NCI-H1930 (cell line): Measurements from ENCODE around the gene EMD.
"Not testable (repeated sequence)": the region's sequence is repeated elsewhere in the genome, so short reads cannot be mapped to it uniquely, and the experiment has no call there.

Experiments
- DNase-seq, 2 experiments: peaks; one replicate each; lab custom pipeline; 2025; lab: John Stamatoyannopoulos, UW

Gene EMD

DNA sequence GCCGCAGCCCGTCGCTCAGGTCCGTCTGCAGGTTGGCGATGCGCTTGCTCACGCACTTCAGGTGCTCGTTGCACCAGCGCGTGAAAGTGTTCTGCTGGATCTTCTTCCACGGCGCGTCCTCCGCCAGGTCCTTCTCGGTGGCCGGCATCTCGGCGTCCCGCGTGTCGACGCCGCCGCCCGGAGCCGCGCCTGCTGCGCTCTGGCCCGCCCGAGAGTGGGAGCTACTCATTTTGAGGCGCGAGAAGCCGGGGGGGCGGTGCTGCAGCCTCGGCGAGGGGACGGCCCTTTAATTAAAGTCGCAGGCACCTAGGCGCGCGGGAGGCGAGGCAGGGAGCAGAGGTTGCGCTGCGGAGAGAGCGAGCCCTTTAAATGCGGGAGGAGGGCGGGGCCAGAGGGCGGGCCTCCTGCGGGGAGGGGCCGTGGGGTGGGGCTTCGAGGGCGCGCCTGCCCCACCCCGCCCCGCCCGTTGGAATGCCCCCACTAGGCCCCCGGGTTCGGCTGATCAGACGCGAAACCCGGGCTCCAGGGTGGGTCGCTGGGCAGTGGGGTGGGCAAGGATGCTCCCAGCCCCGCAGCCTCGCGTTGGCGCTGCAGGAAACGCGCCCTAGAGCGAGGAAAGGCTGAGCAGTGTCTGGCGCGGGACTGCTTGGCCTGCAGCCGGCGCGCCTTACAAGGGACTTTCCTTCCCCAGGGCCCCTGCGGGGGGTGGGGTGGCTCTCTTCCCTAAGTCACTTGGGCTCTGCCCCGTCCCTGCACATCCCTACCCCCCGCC lies 7.9 kb upstream of the EMD start:
- peak; percentile 86 for DNase-seq

DNA sequence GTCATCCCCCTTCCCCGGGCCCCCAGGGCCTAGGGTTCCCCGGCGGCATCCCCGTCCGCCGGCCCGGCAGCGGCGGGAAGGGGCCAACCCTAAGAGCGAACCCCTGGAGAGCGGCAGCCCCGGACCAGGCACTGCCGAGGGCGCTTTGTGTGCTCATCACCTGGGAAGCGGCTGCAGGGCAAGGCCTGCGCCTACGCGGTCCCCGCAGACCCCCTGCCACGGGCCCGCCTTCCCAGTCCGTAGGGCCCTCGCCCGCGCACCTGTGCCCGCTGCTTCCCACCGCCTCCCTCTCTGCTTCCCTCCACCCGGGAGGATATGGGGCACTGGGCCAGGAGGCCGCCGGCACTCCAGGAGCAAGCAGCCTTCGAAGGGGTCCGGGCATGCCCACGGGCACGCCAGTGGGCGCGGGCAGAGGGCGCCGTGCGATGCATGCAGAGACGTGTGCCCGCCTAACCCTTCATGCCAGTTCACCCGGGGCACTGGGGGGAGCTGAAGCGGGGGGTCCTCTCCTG lies 7.2 kb upstream of the EMD start:
- no peak for DNase-seq

DNA sequence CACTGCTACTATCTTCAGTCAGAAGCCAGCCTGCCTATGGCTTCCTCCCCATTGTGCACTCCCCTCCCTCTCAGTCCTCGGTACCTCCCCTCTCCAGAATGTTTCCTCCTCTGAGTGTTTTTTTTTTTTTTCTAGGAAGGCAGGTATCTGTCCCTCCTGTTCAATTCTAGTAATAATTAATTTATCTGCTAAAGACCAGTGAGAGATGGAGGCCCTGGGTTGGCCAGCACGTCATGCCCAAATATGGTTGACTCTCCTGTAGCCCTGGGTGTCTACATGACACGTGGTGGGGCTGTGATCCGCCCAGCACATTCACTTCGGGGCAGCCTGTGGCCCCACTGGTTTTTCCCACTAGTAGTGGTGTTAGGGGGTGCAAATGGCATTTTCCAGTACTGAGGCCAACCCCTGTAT lies 6.5 kb upstream of the EMD start:
- no peak for DNase-seq

DNA sequence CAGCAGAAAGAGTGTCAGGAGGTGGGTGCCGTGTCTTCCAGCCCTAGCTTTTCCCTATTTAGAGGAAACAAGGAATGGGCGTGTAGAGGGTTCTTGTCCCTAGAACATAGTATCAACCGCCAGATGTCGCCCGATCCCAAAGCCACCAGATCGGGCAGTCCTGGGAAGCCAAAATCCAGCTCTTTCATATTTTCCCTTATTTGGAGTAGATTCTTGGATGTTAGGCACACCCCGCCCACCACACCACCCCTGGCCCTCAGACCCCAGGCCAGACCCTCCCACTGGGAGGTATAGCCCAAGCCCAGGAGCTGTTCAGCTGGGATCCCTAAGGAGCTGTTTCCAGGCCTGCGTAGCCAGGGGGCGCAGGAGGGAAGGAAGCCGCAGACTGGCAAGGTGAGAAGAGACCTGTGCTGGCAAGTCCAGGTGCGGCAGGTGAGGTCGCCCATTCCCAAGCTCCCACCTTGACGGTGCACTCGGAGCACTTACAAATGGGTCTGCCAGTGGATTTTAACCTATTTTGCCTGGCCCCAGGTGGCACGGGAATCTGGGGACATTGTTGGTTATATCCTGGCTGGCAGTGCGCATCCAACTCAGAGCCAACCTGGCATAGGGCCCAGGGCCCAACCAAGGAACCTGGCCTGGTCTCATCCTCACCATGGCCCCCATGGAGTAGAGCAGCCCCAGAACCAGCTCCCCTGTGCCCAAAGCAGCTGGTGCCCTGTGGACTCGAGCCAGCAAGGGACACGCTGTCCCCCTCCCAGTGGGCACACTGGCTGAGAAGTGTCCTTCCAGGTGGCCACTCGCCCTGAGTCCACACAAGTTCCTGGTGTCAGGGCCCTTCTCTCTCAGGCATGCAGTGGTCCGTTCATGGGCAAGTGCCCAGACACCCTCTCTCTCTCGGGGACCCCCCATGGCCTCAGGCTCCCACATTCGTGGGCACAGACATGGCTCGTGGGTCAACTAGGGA lies 5.5 kb upstream of the EMD start:
- peak; percentile 69 to 76 for DNase-seq

DNA sequence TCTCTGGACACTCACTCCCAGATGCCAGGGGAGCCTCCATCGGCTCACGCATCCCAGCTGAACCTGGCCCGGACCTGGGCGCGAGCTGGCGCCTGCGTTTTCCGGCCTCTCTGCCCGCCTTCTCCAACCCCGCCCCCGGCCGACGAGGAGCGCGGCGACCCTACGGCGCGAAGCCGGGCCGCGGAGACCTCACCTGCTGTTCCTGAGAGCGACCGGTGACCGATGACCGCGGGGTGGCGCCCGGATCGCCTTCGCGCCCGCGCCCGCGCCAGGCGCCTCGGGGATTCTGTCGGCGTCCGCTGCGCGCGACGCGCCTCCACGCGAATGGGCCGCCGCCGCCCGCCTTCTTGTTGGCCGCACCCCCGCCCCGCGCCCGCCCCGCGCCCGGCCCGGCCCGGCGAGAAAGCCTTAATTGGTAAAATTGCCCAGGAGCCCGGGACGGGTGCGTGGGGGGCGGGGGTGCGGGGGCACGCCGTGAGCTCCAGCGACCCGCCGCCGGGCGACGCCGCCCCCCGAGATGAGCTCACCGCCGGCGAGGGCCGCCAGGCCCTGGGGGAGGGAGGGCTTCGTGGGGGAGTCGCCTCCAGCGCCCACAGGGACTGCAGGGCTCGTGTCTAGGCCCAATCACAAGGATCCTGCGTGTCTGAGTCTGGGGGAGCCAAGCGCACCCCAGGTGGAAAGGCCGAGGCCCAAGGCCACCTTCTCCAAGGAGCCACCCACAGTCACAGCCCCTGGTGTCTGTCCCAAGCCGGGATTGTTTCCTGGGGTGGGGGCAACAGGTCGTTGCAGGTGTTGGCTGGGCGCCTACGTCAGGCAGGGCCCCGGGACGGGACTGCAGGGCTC lies 4.6 kb upstream of the EMD start, which contains the start of gene FLNA:
Gene FLNA, minus strand, starts transcription at position 322 of the 843 bp plus-strand sequence. CDS start 3,389 bp downstream, outside the sequence.
- peak in 1 of 2 experiments; percentile 45 for DNase-seq

DNA sequence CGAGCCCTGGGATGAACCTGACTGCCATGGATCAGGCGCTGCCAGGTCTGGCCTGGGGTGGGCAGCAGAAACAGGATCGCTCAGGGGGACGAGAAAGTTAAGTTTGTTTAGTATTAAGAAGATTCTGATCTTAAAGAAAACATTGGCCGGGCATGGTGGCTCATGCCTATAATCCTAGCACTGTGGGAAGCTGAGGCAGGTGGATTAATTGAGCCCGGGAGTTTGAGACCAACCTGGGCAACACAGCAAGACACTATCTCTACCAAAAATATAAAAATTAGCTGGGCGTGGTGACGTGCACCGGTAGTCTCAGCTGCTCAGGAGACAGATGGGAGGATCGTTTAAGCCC lies 4.0 kb upstream of the EMD start:
- DNase-seq, result no peak

DNA sequence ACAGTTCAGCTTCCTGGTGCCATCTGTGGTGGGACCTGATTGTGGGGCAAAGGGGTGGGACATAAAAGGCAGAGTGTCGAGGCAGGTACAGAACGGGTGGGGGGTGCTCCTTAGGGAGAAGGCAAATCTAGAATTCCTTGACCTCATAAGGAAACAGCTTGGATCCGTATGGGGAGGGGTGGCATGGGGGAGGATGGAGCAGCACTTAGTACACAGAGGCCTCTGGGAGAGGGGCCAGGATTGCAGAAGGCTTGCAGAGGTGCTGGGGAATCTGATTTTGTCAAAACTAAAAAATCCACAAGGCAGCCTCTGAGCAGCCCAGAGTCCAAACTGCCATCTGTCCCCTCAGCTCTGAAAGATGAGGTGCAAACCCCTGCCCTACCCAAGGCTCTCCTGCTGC lies 2.3 kb upstream of the EMD start:
- no peak for DNase-seq

DNA sequence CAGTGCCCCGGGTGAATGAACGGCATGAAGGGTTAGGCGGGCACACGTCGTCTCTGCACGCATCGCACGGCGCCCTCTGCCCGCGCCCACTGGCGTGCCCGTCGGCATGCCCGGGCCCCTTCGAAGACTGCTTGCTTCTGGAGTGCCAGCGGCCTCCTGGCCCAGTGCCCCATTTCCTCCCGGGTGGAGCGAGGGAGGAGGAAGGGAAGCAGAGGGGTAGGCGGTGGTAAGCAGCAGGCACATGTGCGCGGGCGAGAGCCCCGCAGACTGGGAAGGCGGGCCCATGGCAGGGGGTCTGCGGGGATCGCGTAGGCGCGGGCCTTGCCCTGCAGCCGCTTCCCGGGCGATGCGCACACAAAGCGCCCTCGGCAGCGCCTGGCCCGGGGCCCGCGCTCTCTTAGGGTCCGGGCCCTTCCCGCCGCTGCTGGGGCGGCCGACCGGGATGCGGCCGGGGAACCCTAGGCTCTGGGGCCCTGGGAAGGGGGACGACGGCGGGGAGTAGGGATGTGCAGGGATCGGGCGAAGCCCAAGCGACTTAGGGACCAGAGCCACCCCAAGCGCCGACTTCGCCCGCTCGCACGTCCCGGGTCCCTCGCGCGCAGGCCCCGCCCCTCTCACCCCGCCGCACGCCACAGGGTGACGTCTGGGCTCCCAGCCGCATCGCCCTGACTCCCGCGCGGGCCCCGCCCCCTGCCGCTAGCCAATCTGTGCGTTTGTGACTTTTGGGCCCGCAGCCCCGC lies 866 bp upstream of the EMD start:
- no peak for DNase-seq

DNA sequence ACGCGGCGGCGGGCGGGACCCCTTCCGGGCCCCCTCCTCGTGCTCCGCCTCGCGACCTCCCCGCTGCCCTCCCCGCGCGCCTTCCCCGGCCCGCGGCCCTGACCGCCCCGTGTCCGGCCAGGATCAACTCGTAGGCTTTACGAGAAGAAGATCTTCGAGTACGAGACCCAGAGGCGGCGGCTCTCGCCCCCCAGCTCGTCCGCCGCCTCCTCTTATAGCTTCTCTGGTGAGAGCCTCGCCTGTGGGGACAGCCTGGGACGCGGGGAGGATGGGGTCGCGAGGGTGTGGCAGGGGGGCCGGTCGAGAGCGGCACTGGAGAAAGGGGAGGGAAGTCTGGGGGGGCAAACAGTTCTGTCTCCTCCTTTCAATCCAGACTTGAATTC lies 465 bp downstream of the EMD start:
- DNase-seq, result no peak

DNA sequence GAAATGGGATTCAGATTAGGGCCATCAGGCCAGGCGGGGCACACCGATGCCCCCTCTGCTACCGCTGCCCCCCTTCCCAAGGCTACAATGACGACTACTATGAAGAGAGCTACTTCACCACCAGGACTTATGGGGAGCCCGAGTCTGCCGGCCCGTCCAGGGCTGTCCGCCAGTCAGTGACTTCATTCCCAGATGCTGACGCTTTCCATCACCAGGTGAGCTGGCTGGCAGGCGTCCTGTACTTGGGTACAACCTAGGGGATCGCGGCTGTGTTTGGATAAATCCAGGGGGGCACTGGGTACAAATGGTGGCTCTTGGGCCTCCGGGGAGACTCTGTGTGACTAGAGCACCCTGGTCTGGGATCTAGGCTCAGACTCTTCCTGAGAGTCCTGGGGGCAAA lies 1.1 kb downstream of the EMD start:
- DNase-seq, result no peak

DNA sequence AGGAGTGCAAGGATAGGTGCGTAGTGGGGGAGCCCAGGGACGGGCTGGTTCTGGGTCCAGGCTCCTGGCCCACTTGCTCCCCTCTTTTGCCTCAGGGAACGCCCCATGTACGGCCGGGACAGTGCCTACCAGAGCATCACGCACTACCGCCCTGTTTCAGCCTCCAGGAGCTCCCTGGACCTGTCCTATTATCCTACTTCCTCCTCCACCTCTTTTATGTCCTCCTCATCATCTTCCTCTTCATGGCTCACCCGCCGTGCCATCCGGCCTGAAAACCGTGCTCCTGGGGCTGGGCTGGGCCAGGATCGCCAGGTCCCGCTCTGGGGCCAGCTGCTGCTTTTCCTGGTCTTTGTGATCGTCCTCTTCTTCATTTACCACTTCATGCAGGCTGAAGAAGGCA lies 1.7 kb downstream of the EMD start:
- DNase-seq, result no peak

DNA sequence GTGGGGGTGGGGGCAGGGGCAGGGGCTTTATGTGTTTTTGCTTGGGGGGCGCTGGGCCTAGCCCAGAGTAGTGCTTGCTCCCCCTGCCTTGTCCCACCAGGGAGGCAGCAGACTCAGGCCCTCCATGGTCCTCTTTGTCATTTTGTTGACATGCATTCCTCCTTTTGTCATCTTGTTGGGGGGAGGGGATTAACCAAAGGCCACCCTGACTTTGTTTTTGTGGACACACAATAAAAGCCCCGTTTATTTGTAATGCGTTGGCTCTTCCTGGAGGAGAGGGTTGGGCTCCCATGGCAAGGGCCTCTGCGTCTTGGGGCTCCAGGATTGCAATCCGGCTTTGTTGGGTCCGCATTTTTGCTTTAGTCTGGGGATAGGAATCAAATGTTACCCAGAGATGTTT lies 2.2 kb downstream of the EMD start:
- no peak for DNase-seq

DNA sequence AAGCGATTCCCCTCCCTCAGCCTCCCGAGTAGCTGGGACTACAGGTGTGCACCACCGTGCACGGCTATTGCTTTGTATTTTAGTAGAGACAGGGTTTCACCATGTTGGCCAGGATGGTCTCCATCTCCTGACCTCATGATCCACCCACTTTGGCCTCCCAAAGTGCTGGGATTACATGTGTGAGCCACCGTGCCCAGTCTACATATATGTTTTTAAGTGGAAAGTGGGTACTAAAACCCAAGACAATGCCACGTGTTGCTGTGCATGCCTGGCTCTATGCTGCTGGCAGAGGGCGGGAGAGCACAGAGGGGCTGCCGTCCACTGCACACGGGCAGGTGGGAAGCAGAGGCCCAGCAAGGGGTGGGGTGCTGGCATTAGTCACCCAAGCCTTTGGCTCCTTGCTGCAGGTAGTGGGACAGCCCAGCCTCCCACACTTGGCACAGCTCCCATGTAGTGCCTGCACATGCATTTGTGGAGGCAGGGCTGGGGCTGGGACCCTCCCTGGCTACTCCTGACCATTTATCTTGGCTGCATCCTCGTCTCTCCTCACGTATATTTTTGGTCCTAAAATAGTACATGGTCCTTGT lies 3.5 kb downstream of the EMD start:
- DNase-seq, result no peak

DNA sequence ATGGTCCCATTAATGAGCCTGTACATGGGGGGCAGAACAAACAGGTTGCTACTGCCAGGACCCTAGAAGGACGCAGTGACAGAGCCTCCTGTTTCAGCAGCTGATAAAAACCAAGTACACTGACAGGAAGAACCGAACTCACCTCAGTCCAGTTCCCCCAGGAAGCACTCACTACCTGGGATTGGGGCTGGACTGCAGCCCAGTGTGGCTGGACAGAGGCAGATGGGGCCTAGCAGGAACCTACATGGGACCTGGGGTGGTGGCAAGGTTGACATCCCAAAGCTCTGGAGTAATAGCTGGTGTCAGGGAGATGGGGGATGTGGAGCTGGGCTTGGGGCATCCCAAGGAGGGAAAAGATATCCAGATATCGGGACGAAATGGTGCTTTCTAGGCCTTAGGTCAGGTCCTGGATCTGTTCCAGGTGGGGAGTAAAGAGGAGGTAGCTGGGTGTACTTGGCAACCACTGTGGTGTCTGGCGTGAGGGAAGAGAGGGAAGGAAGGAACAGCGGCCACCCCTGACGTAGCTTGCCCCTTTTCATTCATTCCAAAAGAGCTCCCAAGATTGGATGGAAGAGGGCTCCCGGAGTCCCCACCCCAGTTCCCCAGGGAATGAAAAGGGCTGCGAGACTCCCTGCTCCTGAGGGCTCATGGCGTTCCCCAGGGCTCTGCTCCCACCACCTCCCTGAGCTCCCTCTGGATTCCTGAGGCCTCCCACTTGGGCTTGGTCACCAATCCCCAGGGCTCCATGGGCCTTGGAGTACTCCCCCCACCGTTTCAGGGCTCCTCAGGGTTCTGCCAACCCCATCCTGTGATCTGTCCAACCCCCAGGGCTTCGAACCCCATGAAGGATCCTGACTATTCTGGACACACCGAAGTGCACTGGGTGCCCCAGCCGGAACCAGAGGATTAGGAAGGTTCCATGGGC lies 4.5 kb downstream of the EMD start:
- DNase-seq, result no peak

DNA sequence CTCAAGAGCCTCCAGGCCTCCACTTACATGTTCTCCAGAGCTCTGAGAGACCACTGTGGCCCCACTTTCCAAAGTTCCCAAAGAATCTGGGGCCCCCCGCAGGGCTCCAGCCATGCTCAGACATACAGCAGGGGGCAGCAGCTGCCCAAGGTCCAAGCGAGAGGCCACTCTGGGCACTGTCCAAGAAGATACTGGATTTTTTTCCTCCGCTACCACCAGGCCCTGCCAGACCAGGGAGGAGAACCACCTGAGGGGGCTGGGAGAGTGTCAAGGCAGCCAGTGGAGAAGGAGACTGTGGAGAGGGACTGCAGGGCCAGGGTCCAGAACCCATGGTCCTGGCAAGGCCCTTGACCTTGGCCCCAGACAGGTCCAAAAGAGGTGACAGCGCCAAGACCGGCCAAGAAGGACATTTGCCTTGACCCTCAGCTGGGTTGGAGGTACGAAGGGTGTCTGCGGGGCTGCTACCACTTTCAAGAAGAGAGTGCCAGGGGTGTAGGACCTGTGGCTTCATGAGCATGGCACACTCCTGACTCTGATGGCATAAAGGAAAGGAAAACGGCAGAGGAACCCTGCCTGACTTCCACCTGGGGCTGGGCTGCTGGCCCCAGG lies 5.3 kb downstream of the EMD start:
- no peak for DNase-seq

DNA sequence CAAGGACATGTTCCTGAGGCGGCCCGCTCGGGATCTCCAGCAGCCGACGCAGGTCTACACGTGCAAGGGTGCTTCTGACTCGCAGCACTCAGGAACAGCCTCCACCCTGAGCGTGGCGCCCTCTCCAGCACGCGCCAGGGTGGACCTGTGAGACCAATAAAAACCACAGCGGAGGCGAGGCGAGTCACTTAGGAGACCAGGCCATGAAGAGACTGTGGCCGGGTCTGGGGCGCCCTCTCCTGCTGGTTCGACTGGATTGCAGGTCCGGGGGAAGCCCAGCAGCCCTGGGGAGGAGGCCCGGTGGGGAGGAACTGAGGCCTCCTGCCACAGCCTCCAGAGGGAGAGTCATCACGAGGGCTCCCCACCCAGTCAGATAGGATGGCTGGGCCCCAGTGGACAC lies 9.0 kb downstream of the EMD start:
- DNase-seq, result not testable (repeated sequence)

DNA sequence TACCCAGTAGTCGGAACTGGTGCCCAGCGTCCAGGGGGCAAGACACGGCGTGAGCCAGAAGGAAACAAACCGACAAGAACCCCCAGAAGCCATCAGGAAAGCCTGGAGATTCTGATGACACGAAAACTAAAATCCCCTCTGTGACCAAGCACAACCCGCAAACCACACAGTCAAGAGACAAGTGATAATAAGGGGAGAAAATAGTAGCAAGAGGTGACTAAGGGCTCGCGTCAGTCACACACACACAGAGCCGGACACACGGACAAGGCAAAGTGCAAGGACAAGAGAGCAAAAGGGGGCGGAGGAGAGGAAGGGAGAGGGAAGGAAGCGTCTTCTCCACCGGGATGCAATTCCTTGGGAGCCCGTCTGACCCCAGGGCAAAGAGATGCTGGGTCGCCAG lies 9.6 kb downstream of the EMD start:
- DNase-seq, result not testable (repeated sequence)

DNA sequence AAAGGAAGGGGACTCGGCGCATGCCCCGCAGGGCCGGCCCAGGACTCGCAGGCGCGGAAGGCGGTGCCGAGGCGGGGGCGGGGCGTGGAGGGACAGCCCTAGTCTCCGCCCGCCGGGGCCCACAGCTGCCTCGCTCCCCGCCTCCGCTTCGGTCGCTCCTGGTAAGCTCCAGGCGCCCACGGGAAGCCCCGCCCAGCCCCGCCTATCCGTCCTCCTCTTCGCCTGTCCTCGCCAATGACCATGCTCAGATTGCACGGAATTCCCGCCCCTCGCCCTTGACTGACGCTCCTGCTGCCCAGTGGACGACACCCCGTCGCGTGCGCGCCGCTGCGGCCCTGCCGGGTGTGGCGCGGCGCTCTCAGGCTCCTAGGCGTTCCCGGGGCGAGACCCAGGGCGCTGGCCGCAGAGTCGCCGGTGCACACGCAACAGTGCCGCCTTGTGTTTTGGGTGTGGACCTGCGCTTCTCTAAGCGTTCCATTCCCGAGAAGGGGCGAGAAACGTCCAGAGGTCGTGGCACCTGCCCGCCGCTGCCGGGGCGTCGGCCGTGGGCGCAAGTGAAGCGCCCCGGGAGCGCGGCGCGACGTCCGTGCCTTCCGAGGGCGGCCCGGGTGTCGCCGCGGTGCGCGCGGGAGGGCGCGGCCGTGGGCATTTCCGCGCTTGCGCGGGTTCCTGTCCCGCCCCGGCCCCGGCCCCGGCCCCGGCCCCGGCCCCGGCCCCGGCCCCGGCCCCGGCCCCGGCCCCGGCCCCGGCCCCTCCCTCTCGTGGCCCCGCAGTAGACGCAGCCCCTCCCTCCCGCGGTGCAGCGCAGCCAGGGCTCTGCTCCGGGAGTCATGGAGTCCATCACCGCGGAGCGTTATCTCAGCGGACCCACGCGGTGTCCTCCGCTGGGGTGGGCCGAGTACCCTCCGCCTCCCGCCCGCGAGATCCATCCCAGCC lies 11.0 kb downstream of the EMD start:
- not testable (repeated sequence) for DNase-seq
